Measurements from ENCODE around the gene GALK2. TPM values are rescaled to one million over a fixed set of nuclear protein-coding genes. Genes with fewer than 3 reads are reported as not detected.

GALK2 gene
- 37.7 and 83.7 TPM in 2 replicates for total RNA-seq

DNA sequence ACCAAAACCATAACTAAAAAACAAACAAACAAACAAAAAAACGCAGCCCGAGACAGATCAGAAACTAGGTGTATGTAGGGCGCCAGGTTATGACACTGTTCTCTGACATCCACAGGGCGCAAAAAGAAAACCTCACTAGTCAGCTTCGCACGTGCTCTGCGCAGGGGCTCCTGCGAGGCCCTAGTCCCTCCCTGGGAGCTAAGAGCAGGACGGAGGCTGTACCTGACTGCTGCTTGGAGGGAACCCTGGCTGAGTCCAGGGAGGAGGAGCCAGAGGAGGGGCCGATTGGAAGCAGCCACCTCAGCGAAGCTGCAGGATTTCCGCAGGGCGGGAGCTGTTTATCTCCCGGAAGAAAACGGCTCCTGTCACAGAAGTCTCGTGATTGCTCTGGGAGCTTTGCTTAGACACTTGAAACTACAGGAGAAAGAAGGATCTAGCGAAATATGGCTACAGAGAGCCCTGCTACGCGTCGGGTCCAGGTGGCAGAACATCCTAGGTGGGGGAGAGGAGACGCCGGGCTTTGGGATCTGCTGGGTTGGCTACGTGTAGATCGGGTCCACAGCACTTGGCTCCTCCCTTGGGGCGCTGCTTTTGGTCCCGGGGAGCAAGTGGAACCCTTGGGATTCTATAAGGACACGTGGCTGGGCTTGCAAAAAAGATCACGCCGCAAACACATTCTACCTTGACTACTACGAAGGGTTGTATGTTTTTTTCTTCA lies at the start of gene GALK2:
TSS of gene GALK2 (plus strand) at position 368 of the 718 bp plus-strand sequence. CDS start at position 444, 76 bp downstream.

DNA sequence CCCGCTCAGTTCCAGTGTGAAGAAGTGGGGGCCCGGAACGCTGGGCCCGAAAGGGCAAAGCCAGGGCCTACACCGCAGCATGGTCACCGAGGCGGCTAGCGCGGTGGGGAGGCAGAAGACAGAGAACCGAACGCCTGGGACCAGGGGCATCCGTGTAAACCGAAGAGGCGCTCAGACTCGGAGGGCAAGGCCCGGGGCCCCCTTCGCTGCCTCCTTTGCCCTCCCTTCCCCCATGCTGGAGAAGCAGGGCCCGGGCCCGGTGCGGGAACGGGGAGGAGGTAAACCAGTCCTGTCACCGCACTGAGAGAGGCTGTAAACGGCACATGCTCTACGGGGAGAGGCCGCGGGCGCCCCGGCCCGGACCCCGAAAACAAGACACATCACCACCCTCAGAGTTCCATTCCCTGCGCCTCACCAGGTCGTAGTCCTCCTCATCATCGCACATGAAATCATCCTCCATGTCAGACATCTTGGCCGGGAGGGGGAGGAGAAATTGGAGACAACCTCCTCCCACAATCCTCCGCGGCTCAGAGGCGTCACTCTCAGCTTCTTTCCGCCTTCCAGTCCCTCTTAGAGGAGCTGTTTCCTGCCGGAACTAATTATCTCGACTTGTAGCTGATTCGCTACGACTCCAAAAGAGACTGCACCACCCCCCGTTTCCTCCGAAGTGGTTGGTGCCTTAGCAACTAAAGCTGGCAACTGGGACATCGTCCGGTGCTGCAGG lies 14.8 kb upstream of the GALK2 start, which contains the start of gene COPS2:
TSS of gene COPS2 (minus strand) at position 490 of the 724 bp plus-strand sequence. CDS start at position 469, 21 bp downstream.

Other genes with a start within 250 kb of the GALK2 start
- under 0.01 and 0.50 TPM in 2 replicates for gene SHC4, start 206.3 kb upstream of the GALK2 start, total RNA-seq
- 18.5 and 20.4 TPM in 2 replicates for gene SECISBP2L, start 123.8 kb upstream of the GALK2 start, total RNA-seq
- gene COPS2, start 14.6 kb upstream of the GALK2 start, total RNA-seq: 37.9 and 65.0 TPM in 2 replicates

Measured in nasal cavity respiratory epithelium epithelial cell of viscerocranial mucosa (primary cell).